Activated naive CD8-positive, alpha-beta T cell treated with anti-CD3 and anti-CD28 coated beads, Interleukin-2, amount 50 U/mL, for 24 hours (primary cell): Measurements from ENCODE around the gene MEIS3.

ENCODE experiments used
- ATAC-seq: fragments of 150-1000 bp; cut with Tn5 transposase; one replicate; pipeline ENCODE4 v1.10.0; 2021
- DNase-seq: peaks from one replicate; pipeline ENCODE4 v3.0.0; 2021
- H3K27ac Mint-ChIP-seq: one replicate; pipeline ENCODE4 v1.8.0; 2021; ENCODE audit warnings: mild to moderate bottlenecking, mixed read lengths
- H3K27me3 Mint-ChIP-seq: one replicate; pipeline ENCODE4 v1.8.0; 2021; ENCODE audit warnings: mixed read lengths
- H3K36me3 Mint-ChIP-seq: one replicate; pipeline ENCODE4 v1.8.0; 2021; ENCODE audit warnings: low read depth, mixed read lengths
- H3K4me1 Mint-ChIP-seq: one replicate; pipeline ENCODE4 v1.8.0; 2021; ENCODE audit warnings: mixed read lengths
- H3K4me3 Mint-ChIP-seq: one replicate; pipeline ENCODE4 v1.8.0; 2021; ENCODE audit warnings: mild to moderate bottlenecking, moderate library complexity, mixed read lengths
- H3K9me3 Mint-ChIP-seq: one replicate; pipeline ENCODE4 v1.8.0; 2021; ENCODE audit warnings: mixed read lengths

MEIS3 gene

GRCh38 chr19:47445527-47445926, 26.2 kb upstream of the MEIS3 start:
- Mint-ChIP-seq H3K36me3 (no peaks in the 10 kb centered on the region), H3K27ac (peak overlapping the region; percentile 31), H3K4me1 (peaks cover 43% of the 10 kb centered on the region), H3K27me3 (peaks cover 75% of the 10 kb centered on the region), H3K4me3 (no peak overlapping the region), H3K9me3 (no peaks in the 10 kb centered on the region)
- ATAC-seq = no peak
- no peak for DNase-seq

- Mint-ChIP-seq H3K27me3 (peaks cover 72% of the 10 kb centered on the region), H3K27ac (no peak overlapping the region), H3K4me1 (peaks cover 43% of the 10 kb centered on the region), H3K9me3 (no peaks in the 10 kb centered on the region), H3K36me3 (no peaks in the 10 kb centered on the region), H3K4me3 (no peak overlapping the region)
- DNase-seq = no peak
- ATAC-seq = peak; percentile 24
These were observed 25.1 kb upstream of the MEIS3 start for GRCh38 chr19:47444388-47444821.

DNA sequence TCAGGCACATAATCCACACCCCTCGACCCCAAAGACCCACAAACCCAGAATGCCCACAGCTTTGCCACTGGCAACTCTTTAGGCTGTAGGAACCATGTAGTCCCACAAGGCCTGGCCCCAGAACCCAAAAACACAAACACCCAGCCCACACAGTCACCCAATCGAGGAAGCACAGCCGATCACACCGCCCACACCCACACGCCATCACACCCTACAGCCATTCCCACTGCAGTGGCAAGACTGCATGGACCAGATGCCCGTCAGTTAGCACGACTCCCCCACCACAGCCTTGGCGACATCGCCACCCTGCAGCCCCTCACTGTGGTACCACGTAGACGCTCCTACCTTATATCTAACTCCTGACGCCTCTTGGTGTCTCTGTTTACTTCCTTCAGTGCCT, 24.0 kb upstream of the MEIS3 start:
- Mint-ChIP-seq H3K4me3 (no peak overlapping the region), H3K9me3 (no peaks in the 10 kb centered on the region), H3K4me1 (peaks cover 43% of the 10 kb centered on the region), H3K27me3 (peaks cover 68% of the 10 kb centered on the region), H3K36me3 (no peaks in the 10 kb centered on the region), H3K27ac (no peak overlapping the region)
- ATAC-seq (no peak), DNase-seq (no peak)

- Mint-ChIP-seq H3K36me3 (no peaks in the 10 kb centered on the region), H3K4me1 (peaks cover 21% of the 10 kb centered on the region), H3K9me3 (no peaks in the 10 kb centered on the region), H3K4me3 (no peak overlapping the region), H3K27me3 (peaks cover 54% of the 10 kb centered on the region), H3K27ac (no peak overlapping the region)
- ATAC-seq (no peak), DNase-seq (no peak)
These were observed 19.5 kb upstream of the MEIS3 start for GRCh38 chr19:47438793-47439220.

GRCh38 chr19:47437500-47437899, 18.2 kb upstream of the MEIS3 start:
- Mint-ChIP-seq H3K4me1 (peaks cover 17% of the 10 kb centered on the region), H3K4me3 (no peak overlapping the region), H3K27me3 (peaks cover 43% of the 10 kb centered on the region), H3K36me3 (no peaks in the 10 kb centered on the region), H3K27ac (no peak overlapping the region), H3K9me3 (no peaks in the 10 kb centered on the region)
- no peak for DNase-seq
- ATAC-seq = no peak

DNA sequence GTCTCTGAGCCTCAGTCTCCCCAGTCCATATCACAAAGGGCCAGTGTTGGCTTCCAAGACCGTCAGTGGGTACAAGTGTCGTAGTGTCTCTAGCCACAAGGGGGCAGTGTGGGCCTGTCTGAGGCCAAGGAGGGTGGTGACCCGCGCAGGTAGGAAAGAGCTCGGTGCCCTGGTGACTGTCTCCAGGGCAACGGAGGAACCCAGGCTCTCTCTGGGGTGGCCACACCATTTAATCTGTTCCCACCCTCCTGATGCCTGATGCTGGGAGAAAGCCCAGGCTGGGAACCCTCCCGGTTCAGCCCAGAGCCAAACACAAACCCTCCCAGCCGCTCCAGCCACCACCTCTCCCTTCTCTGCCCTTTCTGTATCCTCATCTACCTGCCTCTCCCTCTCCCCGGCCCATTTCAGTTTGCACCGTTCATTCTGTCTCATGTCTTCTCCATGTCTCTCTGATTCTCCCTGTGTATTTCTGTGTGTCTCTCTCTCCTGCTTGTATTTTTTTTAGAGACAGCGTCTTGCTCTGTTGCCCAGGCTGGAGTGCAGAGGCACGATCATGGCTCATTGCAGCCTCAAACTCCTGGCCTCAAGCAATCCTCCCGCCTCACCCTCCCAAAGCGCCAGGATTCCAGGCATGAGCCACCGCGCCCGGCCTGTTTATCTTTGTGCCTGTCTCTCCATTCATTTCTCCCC, 17.5 kb upstream of the MEIS3 start:
- Mint-ChIP-seq H3K27ac (no peak overlapping the region), H3K36me3 (no peaks in the 10 kb centered on the region), H3K4me3 (no peak overlapping the region), H3K27me3 (peaks cover 43% of the 10 kb centered on the region), H3K9me3 (no peaks in the 10 kb centered on the region), H3K4me1 (peaks cover 17% of the 10 kb centered on the region)
- ATAC-seq (peak; percentile 82), DNase-seq (peak; percentile 85)

DNA sequence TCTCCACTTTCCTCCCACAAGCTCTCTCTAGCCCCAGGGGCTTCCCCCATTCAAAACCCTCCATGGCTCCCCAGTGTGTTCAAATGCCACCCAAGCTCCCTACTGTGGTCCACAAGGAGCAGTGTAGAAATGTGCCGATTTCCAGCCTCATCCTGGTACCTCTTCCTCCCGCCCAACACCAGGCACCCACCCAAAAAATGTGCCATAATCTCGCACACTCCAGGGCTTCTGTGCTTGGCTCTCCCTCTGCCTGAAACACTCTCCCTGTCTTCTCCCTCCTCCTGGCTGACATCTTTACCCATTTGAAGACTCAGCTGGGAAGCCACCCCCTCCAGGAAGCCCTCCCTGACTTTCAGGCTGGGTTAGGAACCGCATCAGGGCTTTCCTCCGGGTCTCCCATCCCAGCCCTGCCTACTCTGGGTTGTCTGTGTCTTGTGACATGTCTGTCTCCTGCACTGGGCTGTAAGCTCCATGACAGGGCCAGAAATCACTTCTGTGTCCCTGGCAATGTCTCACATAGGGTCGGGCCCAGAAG, 16.6 kb upstream of the MEIS3 start:
- Mint-ChIP-seq H3K27me3 (peaks cover 45% of the 10 kb centered on the region), H3K27ac (no peak overlapping the region), H3K36me3 (no peaks in the 10 kb centered on the region), H3K4me3 (no peak overlapping the region), H3K4me1 (peaks cover 17% of the 10 kb centered on the region), H3K9me3 (no peaks in the 10 kb centered on the region)
- no peak for DNase-seq
- ATAC-seq = no peak

DNA sequence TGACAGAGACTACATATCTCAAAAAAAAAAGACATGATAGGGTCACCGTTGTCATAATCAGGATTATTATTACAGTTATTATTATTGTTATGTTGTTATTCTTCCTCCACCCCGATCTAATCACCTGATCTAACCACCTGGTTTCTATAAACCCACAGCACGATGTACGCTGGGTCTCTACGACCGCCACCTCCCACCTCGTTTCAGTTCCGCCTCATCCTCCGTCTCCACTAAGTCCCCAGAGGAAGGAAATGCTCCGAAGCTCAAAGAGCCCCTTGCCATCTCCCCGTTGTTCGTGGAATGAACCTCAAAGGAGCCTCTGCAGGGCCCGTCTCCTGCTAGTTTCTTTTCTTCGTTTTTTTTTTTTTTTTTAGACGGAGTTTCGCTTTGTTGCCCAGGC, 15.9 kb upstream of the MEIS3 start:
- H3K4me3 Mint-ChIP-seq = no peak overlapping the region
- no peak for ATAC-seq

GRCh38 chr19:47434088-47434487, 14.8 kb upstream of the MEIS3 start:
- no peak for DNase-seq
- Mint-ChIP-seq H3K4me1 (peaks cover 26% of the 10 kb centered on the region), H3K27ac (no peak overlapping the region), H3K36me3 (no peaks in the 10 kb centered on the region), H3K27me3 (peaks cover 53% of the 10 kb centered on the region), H3K9me3 (no peaks in the 10 kb centered on the region), H3K4me3 (no peak overlapping the region)
- ATAC-seq = no peak

More for the DNA sequence above, 15.9 kb upstream of the MEIS3 start:
- Mint-ChIP-seq H3K27ac (no peak overlapping the region), H3K27me3 (peaks cover 49% of the 10 kb centered on the region), H3K36me3 (no peaks in the 10 kb centered on the region), H3K4me1 (peaks cover 18% of the 10 kb centered on the region), H3K9me3 (no peaks in the 10 kb centered on the region)
- no peak for DNase-seq

GRCh38 chr19:47433121-47433520, 13.8 kb upstream of the MEIS3 start:
- DNase-seq = no peak
- Mint-ChIP-seq H3K27me3 (peaks cover 47% of the 10 kb centered on the region), H3K4me3 (no peak overlapping the region), H3K27ac (no peak overlapping the region), H3K4me1 (peaks cover 26% of the 10 kb centered on the region), H3K36me3 (no peaks in the 10 kb centered on the region), H3K9me3 (no peaks in the 10 kb centered on the region)
- no peak for ATAC-seq

DNA sequence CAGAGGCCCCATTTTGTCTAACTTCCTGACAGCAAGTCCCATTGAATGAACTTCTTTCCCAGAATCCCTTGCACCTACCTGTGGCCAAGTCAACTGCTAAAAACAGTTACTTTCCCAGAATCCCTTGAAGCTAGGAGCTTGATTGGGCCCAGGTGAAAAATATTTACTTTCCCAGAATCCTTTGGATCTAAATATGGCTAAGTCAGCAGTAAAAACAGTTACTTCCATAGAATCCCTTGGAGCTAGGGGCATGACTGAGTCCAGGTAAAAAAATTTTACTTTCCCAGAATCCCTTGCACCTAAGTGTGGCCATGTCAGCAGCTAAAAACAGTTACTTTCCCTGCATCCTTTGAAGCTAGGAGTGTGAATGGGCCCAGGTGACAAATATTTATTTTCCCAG, 13.2 kb upstream of the MEIS3 start:
- Mint-ChIP-seq H3K36me3 (no peaks in the 10 kb centered on the region), H3K9me3 (no peaks in the 10 kb centered on the region), H3K4me3 (no peak overlapping the region), H3K4me1 (peaks cover 26% of the 10 kb centered on the region), H3K27me3 (peaks cover 42% of the 10 kb centered on the region), H3K27ac (no peak overlapping the region)
- ATAC-seq (no peak), DNase-seq (no peak)

DNA sequence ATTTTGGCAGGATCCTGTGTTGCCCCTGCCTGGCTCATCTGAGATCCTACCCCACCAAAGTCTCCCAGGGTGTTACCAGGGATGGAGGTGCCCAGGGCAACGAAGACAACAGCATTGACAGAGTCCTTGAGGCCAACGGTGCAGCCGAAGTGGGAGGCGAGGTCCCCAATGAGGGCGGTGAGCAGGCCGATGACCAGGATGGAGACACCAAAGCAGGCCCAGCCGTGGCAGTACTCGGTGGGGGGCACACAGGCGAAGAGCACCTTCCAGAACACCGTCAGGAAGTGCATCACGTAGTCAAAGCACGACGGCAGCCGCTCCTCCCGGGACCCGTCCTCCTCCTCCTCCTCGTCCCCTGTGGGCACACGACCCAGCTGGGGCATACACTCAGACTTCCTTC, 12.8 kb upstream of the MEIS3 start:
- no peaks in the 10 kb centered on the region for H3K36me3 Mint-ChIP-seq
- H3K27me3 Mint-ChIP-seq = peaks cover 39% of the 10 kb centered on the region
- no peaks in the 10 kb centered on the region for H3K9me3 Mint-ChIP-seq
- H3K4me1 Mint-ChIP-seq = peaks cover 26% of the 10 kb centered on the region
- no peak for DNase-seq
- H3K4me3 Mint-ChIP-seq = no peak overlapping the region
- H3K27ac Mint-ChIP-seq = no peak overlapping the region
- ATAC-seq = no peak

DNA sequence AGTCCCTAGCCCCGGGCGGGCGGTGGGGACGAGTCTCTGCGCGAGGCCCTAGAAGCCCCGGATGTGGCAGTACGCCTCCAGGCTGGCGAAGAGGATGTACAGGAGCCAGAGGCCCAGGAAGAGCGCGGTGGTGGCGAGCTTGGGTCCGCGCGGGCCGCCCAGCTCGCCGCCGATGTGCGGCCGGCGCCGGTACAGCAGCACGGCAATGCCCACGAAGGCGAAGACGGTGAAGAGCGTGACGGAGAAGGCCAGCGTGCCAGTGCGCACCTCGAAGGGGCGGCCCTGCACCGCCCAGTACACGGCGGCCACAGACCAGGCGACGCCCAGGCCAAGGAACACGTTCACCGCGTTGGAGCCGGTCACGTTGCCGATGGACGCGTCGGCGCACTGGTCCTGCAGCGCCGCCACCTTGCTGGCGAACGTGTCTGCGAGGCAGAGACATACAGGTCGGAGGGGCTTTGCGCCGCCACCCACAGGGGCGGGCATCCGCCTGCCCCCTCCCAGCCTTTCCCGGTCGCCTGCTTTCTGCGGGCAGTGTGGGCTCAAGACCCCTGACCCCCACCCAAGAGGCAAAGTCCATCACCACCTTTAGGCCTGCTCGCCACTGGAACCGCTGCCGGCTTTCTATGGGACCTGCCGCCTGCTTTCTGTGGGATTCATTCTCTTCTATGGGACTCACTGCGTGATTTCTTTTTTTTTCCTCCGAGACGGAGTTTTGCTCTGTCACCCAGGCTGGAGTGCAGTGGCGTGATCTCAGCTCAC, 10.9 kb upstream of the MEIS3 start:
- peaks cover 15% of the 10 kb centered on the region for H3K4me1 Mint-ChIP-seq
- peak; percentile 41 for DNase-seq
- peaks cover 41% of the 10 kb centered on the region for H3K27me3 Mint-ChIP-seq
- no peaks in the 10 kb centered on the region for H3K36me3 Mint-ChIP-seq
- H3K9me3 Mint-ChIP-seq = no peaks in the 10 kb centered on the region
- H3K27ac Mint-ChIP-seq = no peak overlapping the region
- peak; percentile 49 for ATAC-seq
- peak overlapping the region; percentile 53 for H3K4me3 Mint-ChIP-seq

- peaks cover 15% of the 10 kb centered on the region for H3K4me1 Mint-ChIP-seq
- DNase-seq (no peak), ATAC-seq (no peak)
- no peak overlapping the region for H3K27ac Mint-ChIP-seq
- no peaks in the 10 kb centered on the region for H3K36me3 Mint-ChIP-seq
- H3K4me3 Mint-ChIP-seq = no peak overlapping the region
- H3K9me3 Mint-ChIP-seq = no peaks in the 10 kb centered on the region
- peaks cover 44% of the 10 kb centered on the region for H3K27me3 Mint-ChIP-seq
These were observed 9.9 kb upstream of the MEIS3 start for GRCh38 chr19:47429140-47429793.
